ENCODE data around the gene ZXDB.

DNA sequence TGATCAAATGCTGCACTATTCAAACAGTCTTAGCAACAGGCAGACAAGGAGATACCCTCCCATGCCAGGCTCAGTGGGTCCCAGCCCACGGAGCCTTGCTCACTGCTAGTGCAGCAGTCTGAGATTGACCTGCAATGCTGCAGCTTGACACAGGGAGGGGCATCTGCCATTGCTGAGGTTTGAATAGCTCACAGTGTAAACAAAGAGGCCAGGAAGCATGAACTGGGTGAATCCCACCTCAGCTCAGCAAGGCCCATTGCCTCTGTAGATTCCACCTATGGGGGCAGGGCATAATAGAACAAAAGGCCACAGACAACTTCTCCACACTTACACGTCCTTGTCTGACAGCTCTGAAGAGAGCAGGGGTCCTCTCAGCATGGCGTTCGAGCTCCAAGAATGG is 26.6 kb upstream of the ZXDB start:
- TF ChIP-seq, protein P1, sequence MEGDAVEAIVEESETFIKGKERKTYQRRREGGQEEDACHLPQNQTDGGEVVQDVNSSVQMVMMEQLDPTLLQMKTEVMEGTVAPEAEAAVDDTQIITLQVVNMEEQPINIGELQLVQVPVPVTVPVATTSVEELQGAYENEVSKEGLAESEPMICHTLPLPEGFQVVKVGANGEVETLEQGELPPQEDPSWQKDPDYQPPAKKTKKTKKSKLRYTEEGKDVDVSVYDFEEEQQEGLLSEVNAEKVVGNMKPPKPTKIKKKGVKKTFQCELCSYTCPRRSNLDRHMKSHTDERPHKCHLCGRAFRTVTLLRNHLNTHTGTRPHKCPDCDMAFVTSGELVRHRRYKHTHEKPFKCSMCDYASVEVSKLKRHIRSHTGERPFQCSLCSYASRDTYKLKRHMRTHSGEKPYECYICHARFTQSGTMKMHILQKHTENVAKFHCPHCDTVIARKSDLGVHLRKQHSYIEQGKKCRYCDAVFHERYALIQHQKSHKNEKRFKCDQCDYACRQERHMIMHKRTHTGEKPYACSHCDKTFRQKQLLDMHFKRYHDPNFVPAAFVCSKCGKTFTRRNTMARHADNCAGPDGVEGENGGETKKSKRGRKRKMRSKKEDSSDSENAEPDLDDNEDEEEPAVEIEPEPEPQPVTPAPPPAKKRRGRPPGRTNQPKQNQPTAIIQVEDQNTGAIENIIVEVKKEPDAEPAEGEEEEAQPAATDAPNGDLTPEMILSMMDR (IDR thresholded peaks at IDR 0.05): no peak
- no peak for TF ChIP-seq POLR2A (IDR thresholded peaks at IDR 0.05)

Data from breast epithelium (tissue), 3 donors.